HepG2 (cell line): ENCODE data around the gene NPW. TPM values are rescaled to one million over a fixed set of nuclear protein-coding genes. Genes with fewer than 3 reads are reported as not detected.

Experiments
- ADNP ChIP-seq: sonication (generic); formaldehyde crosslinking; IDR thresholded peaks from 2 replicates; pipeline ENCODE4 v1.4.0; 2020; ENCODE audit warnings: missing genetic modification reagents
- ASH2L ChIP-seq: fragments of 300-600, 200-600 bp; sonication (generic); IDR thresholded peaks from 2 replicates; pipeline ENCODE4 v1.7.0; 2017; ENCODE audit warnings: low read depth, mild to moderate bottlenecking, moderate library complexity, mixed read lengths, low read length; ENCODE audit not compliant: insufficient read length
- CEBPG ChIP-seq: IDR thresholded peaks from 2 replicates; pipeline ENCODE4 v1.6.1; 2016
- CEBPZ ChIP-seq: IDR thresholded peaks from 2 replicates; pipeline ENCODE4 v1.6.1; 2012; ENCODE audit warnings: low read length, improper control_type of control experiment
- FOXA1 ChIP-seq, 2 experiments: fragments of 450-650 bp in 1 of 2; sonication (generic) in 1 of 2; formaldehyde crosslinking in 1 of 2; IDR thresholded peaks; 2 replicates each; pipeline versions ENCODE4 v1.4.0 to v1.6.1; 2016 to 2020; ENCODE audit warnings: missing genetic modification reagents in 1 of 2
- FOXA3 ChIP-seq: IDR thresholded peaks from 2 replicates; pipeline ENCODE4 v1.6.1; 2016; ENCODE audit warnings: missing genetic modification reagents, missing compliant biosample characterization
- GATAD2A ChIP-seq: IDR thresholded peaks from 2 replicates; pipeline ENCODE4 v1.6.1; 2016
- HES4 ChIP-seq: sonication (generic); formaldehyde crosslinking; IDR thresholded peaks from 2 replicates; pipeline ENCODE4 v1.9.0; 2021; ENCODE audit warnings: mild to moderate bottlenecking, missing genetic modification reagents, borderline replicate concordance
- NFE2L1 ChIP-seq: sonication (generic); formaldehyde crosslinking; IDR thresholded peaks from 2 replicates; pipeline ENCODE4 v1.4.0; 2020; ENCODE audit warnings: missing genetic modification reagents, mild to moderate bottlenecking, borderline replicate concordance
- POLR2G ChIP-seq: fragments of 200-400 bp; formaldehyde crosslinking; IDR thresholded peaks from 2 replicates; pipeline ENCODE4 v1.6.1; 2018; ENCODE audit warnings: mild to moderate bottlenecking, low read depth, low read length, moderate library complexity
- STAT5B ChIP-seq: sonication (generic); formaldehyde crosslinking; IDR thresholded peaks from 2 replicates; pipeline ENCODE4 v1.4.0; 2020; ENCODE audit warnings: missing genetic modification reagents
- TGIF2 ChIP-seq: IDR thresholded peaks from 2 replicates; pipeline ENCODE4 v1.6.1; 2016; ENCODE audit warnings: control low read depth, missing compliant biosample characterization
- ZNF121 ChIP-seq: sonication (generic); formaldehyde crosslinking; IDR thresholded peaks from 2 replicates; pipeline ENCODE4 v1.5.0; 2020; ENCODE audit warnings: mild to moderate bottlenecking, missing genetic modification reagents
- ZNF292 ChIP-seq: sonication (generic); formaldehyde crosslinking; IDR thresholded peaks from 2 replicates; pipeline ENCODE4 v1.8.1; 2022; ENCODE audit warnings: mild to moderate bottlenecking, low read depth, missing genetic modification reagents, borderline replicate concordance
- ZNF33A ChIP-seq: sonication (generic); formaldehyde crosslinking; IDR thresholded peaks from 2 replicates; pipeline ENCODE4 v1.5.1; 2020; ENCODE audit warnings: missing genetic modification reagents, mild to moderate bottlenecking, moderate library complexity, borderline replicate concordance
- ZNF354B ChIP-seq: sonication (generic); formaldehyde crosslinking; IDR thresholded peaks from 2 replicates; pipeline ENCODE4 v1.8.0; 2022; ENCODE audit warnings: mild to moderate bottlenecking, missing genetic modification reagents
- ZNF567 ChIP-seq: sonication (generic); formaldehyde crosslinking; IDR thresholded peaks from 2 replicates; pipeline ENCODE4 v1.8.1; 2023; ENCODE audit warnings: mild to moderate bottlenecking, missing genetic modification reagents, borderline replicate concordance
- polyA plus RNA-seq, 8 experiments: library from polyadenylated mRNA; depleted of rRNA in 3 of 8; stranded (reverse) in 7 of 8; unstranded in 1 of 8; fragments of >200 nt; fragmentation: Illumina TruSeq in 4 of 8; extraction: Trizol in 4 of 8; gene quantifications; 2 replicates each; pipeline versions ENCODE4 v1.2.1 to v1.2.3, GENCODE V29; 2011 to 2016; ENCODE audit warnings: low read depth in 4 of 8, missing spikeins in 1 of 8, mixed read lengths in 1 of 8; ENCODE audit not compliant: insufficient read depth in 1 of 8
- total RNA-seq, 5 experiments: library from RNA; depleted of rRNA; stranded (reverse); fragments of >200 nt; fragmentation: Illumina TruSeq; extraction: Trizol; gene quantifications; 2 replicates each; pipeline ENCODE4 v1.2.3, GENCODE V29; 2016; ENCODE audit warnings: low read depth in 1 of 5
- TF ChIP-seq, protein P1 (sequence below): sonication (generic); formaldehyde crosslinking; IDR thresholded peaks from 2 replicates; pipeline ENCODE4 v1.4.0; 2020; ENCODE audit warnings: mild to moderate bottlenecking, missing genetic modification reagents
- TF ChIP-seq, protein P2 (sequence below): sonication (generic); formaldehyde crosslinking; IDR thresholded peaks from 2 replicates; pipeline ENCODE4 v1.9.0; 2022; ENCODE audit warnings: low read depth, missing genetic modification reagents
- TF ChIP-seq, protein P3 (sequence below): IDR thresholded peaks from 2 replicates; pipeline ENCODE4 v1.6.1; 2012; ENCODE audit warnings: low read depth, low read length, improper control_type of control experiment
- TF ChIP-seq, protein P4 (sequence below): sonication (generic); formaldehyde crosslinking; conservative IDR thresholded peaks from 2 replicates; pipeline ENCODE4 v1.8.0; 2022; ENCODE audit warnings: mild to moderate bottlenecking, moderate library complexity, missing genetic modification reagents

The NPW gene
- total and polyA plus RNA-seq, 2 of the 13 experiments (the other 11 are each of a cell fraction or from before 2014, with no cell fraction given) = 0.24 to 0.97 TPM

DNA sequence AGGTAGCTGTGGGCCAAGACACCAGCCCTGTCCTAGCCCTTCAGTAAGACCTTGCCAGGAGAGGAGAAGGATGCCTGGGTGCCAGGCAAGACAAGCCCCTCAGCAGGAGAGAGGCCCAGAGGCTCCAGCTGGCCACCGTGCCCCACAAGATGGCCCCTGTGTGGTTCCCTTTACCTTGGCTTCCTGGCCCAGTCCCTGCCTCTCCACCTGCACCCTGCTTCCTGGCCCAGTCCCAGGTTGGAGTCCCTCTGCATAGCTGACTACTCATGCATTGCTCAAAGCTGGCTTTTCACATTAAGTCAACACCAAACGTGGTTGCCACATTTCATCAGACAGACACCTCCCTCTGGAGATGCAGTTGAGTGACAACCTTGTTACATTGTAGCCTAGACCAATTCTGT lies 25.9 kb upstream of the NPW start (continued):
- peak; percentile 41; the same call in 1 of the 2 replicates for TF ChIP-seq TGIF2 (CRISPR knock-in tag)
- TF ChIP-seq, protein P1, sequence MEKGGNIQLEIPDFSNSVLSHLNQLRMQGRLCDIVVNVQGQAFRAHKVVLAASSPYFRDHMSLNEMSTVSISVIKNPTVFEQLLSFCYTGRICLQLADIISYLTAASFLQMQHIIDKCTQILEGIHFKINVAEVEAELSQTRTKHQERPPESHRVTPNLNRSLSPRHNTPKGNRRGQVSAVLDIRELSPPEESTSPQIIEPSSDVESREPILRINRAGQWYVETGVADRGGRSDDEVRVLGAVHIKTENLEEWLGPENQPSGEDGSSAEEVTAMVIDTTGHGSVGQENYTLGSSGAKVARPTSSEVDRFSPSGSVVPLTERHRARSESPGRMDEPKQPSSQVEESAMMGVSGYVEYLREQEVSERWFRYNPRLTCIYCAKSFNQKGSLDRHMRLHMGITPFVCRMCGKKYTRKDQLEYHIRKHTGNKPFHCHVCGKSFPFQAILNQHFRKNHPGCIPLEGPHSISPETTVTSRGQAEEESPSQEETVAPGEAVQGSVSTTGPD = no peak
- TF ChIP-seq, protein P2, sequence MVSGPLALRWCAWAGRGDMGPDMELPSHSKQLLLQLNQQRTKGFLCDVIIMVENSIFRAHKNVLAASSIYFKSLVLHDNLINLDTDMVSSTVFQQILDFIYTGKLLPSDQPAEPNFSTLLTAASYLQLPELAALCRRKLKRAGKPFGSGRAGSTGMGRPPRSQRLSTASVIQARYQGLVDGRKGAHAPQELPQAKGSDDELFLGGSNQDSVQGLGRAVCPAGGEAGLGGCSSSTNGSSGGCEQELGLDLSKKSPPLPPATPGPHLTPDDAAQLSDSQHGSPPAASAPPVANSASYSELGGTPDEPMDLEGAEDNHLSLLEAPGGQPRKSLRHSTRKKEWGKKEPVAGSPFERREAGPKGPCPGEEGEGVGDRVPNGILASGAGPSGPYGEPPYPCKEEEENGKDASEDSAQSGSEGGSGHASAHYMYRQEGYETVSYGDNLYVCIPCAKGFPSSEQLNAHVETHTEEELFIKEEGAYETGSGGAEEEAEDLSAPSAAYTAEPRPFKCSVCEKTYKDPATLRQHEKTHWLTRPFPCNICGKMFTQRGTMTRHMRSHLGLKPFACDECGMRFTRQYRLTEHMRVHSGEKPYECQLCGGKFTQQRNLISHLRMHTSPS (CRISPR knock-in tag) = no peak
- no peak for TF ChIP-seq STAT5B (CRISPR knock-in tag)
- TF ChIP-seq ASH2L = no peak
- peak; percentile 87 for TF ChIP-seq FOXA3
- no peak for TF ChIP-seq POLR2G
- TF ChIP-seq CEBPZ = no peak
- no peak for TF ChIP-seq ADNP
- TF ChIP-seq CEBPG = peak; percentile 89
- TF ChIP-seq ZNF567 (CRISPR knock-in tag) = no peak
- no peak for TF ChIP-seq ZNF354B (CRISPR knock-in tag)
- TF ChIP-seq ZNF121 = peak; percentile 57; the same call in 1 of the 2 replicates
- TF ChIP-seq, protein P3, sequence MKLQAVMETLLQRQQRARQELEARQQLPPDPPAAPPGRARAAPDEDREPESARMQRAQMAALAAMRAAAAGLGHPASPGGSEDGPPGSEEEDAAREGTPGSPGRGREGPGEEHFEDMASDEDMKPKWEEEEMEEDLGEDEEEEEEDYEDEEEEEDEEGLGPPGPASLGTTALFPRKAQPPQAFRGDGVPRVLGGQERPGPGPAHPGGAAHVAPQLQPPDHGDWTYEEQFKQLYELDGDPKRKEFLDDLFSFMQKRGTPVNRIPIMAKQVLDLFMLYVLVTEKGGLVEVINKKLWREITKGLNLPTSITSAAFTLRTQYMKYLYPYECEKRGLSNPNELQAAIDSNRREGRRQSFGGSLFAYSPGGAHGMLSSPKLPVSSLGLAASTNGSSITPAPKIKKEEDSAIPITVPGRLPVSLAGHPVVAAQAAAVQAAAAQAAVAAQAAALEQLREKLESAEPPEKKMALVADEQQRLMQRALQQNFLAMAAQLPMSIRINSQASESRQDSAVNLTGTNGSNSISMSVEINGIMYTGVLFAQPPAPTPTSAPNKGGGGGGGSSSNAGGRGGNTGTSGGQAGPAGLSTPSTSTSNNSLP = peak; percentile 56; the same call in 1 of the 2 replicates
- TF ChIP-seq, protein P4, sequence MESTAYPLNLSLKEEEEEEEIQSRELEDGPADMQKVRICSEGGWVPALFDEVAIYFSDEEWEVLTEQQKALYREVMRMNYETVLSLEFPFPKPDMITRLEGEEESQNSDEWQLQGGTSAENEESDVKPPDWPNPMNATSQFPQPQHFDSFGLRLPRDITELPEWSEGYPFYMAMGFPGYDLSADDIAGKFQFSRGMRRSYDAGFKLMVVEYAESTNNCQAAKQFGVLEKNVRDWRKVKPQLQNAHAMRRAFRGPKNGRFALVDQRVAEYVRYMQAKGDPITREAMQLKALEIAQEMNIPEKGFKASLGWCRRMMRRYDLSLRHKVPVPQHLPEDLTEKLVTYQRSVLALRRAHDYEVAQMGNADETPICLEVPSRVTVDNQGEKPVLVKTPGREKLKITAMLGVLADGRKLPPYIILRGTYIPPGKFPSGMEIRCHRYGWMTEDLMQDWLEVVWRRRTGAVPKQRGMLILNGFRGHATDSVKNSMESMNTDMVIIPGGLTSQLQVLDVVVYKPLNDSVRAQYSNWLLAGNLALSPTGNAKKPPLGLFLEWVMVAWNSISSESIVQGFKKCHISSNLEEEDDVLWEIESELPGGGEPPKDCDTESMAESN (CRISPR knock-in tag) = 0 out of 2 replicates have a peak, but pooled peaks have one; percentile 32
- TF ChIP-seq FOXA1 (IDR thresholded peaks at IDR 0.05) = peak; percentile 45; the same call in 1 of the 2 replicates
- peak; percentile 94 for TF ChIP-seq FOXA1 (CRISPR knock-in tag; IDR thresholded peaks at IDR 0.05)
- no peak for TF ChIP-seq HES4 (CRISPR knock-in tag)
- TF ChIP-seq ZNF33A (CRISPR knock-in tag) = no peak
- TF ChIP-seq NFE2L1 (CRISPR knock-in tag) = no peak
- no peak for TF ChIP-seq ZNF292 (CRISPR knock-in tag)
- TF ChIP-seq GATAD2A (CRISPR knock-in tag) = peak; percentile 60
